LNCAP (cell line): ENCODE measurements around the gene HSD3B2.

Experiments used
- TF ChIP-seq, protein P1 (sequence below): fragments of 450-650 bp; IDR thresholded peaks from 2 replicates; pipeline ENCODE4 v1.5.1; 2017; ENCODE audit warnings: mild to moderate bottlenecking

HSD3B2 gene

GRCh38 chr1:119446321-119446720, 31.4 kb downstream of the HSD3B2 start:
- TF ChIP-seq, protein P1, sequence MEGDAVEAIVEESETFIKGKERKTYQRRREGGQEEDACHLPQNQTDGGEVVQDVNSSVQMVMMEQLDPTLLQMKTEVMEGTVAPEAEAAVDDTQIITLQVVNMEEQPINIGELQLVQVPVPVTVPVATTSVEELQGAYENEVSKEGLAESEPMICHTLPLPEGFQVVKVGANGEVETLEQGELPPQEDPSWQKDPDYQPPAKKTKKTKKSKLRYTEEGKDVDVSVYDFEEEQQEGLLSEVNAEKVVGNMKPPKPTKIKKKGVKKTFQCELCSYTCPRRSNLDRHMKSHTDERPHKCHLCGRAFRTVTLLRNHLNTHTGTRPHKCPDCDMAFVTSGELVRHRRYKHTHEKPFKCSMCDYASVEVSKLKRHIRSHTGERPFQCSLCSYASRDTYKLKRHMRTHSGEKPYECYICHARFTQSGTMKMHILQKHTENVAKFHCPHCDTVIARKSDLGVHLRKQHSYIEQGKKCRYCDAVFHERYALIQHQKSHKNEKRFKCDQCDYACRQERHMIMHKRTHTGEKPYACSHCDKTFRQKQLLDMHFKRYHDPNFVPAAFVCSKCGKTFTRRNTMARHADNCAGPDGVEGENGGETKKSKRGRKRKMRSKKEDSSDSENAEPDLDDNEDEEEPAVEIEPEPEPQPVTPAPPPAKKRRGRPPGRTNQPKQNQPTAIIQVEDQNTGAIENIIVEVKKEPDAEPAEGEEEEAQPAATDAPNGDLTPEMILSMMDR: no peak

DNA sequence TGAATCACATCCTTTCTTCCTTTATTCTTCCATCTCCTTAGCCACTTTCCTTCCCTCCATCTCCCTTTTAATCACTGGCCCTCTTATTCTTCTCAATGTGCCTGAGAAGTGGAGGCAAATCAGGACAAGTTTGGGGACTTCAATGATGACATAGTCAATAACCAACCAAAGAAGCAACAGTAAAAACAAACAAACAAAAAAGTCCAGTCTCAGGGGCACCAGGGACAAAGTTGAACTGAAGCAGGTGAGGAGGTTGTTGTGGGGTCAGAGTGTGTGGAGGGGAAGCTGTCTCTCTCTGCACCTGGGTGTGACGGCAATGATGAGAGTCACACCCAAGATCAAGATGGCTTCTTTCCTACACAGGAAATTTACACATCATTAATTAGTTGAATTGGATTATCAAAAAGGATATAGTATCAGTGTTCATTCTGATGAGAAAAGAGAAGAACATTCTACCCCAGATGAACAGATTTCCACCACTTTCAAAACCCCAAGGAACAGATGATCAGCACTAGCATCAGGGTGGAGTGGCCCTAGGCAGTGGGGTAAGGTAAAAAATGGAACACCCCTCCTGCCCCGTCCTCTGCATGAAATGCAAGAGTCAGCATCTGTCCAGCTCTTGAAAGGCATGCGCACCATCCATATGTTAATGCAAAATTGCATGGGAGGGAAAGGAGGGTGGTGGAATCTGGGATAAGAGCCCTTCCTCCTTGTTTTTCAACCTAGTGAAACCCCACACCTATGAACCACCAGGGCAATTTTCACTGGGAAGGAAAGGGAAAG, 32.6 kb downstream of the HSD3B2 start:
- TF ChIP-seq, protein P1: no peak

DNA sequence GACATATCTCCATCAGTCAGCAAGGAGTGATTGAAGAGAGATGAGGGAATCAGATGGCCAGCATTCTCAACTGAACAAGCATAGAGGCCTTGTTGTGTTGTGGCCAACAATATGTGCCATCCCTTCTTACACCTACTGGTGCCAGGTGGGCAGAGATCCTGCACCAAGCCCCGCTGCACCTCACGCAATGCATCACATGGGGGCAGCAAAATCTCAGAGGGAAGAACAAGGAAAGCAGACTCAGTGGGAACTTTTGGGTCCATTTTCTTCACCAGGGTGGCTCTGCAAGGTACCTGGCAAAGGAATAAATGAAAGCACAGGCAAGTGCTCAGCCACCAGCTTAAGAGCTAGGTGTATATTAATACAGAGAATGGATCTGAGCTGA, 33.2 kb downstream of the HSD3B2 start:
- TF ChIP-seq, protein P1: no peak; the same call in 1 of the 2 replicates

DNA sequence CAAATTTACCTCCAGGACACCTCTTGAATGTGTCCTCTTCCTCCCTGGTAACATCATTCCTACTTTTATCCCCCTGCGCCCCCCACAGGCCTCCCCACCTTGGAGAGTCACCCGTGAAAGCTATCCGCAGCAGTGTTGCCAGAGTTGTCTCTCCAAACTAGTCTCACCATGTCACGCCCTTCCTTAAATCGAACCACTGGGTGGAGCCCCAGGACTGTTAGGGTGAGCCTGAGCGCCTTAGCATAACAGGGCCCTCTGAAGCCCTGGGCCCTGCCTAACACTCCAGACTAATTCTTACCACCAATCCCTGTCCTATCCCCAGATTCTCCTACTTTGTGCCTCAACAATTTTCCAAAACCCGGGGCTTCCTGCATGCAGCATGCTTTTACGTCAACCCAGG, 35.0 kb downstream of the HSD3B2 start:
- TF ChIP-seq, protein P1: 0 out of 2 replicates have a peak, but pooled peaks have one; percentile 15

GRCh38 chr1:119451158-119451557, 36.2 kb downstream of the HSD3B2 start:
- TF ChIP-seq, protein P1: no peak

GRCh38 chr1:119452091-119452490, 37.1 kb downstream of the HSD3B2 start:
- TF ChIP-seq, protein P1: no peak

- TF ChIP-seq, protein P1: no peak
Observed at GRCh38 chr1:119453021-119453420, 38.1 kb downstream of the HSD3B2 start.
